ENCODE data around the gene ECSIT.

- TF ChIP-seq CTCF (IDR thresholded peaks at IDR 0.05 in 2 of 3, conservative IDR thresholded peaks at IDR 0.05 in 1 of 3; ENCODE audit: borderline replicate concordance in 1 of 3, insufficient read depth in 1 of 3, low read depth in 2 of 3, low read length in 2 of 3) (no peak), POLR2A (IDR thresholded peaks at IDR 0.05; ENCODE audit: borderline replicate concordance, extremely low read depth, insufficient read depth, insufficient read length) (no peak), SRF (IDR thresholded peaks at IDR 0.05; ENCODE audit: low read depth) (no peak), YY1 (IDR thresholded peaks at IDR 0.05; ENCODE audit: extremely low read depth, insufficient replicate concordance, low read depth, low read length) (no peak), FOSL1 (IDR thresholded peaks at IDR 0.05; ENCODE audit: low read depth) (no peak), POLR2AphosphoS5 (IDR thresholded peaks at IDR 0.05; ENCODE audit: low read depth, low read length) (no peak), EZH2phosphoT487 (IDR thresholded peaks at IDR 0.05; ENCODE audit: borderline replicate concordance) (no peak), RAD21 (IDR thresholded peaks at IDR 0.05; ENCODE audit: low read depth) (no peak), JUND (IDR thresholded peaks at IDR 0.05) (no peak), MAX (IDR thresholded peaks at IDR 0.05) (no peak), SIN3A (IDR thresholded peaks at IDR 0.05; ENCODE audit: low read depth) (no peak), EZH2 (IDR thresholded peaks at IDR 0.05) (no peak)
These were observed 21.4 kb downstream of the ECSIT start for GRCh38 chr19:11507370-11508078.
